Loucy (cell line): ENCODE results near the gene SLC4A1.

Experiments
- CTCF ChIP-seq: fragments of 200-600 bp; sonication (generic); conservative IDR thresholded peaks from 2 replicates; pipeline ENCODE4 v1.5.1; 2014; ENCODE audit warnings: mild to moderate bottlenecking, antibody characterized with exemption, low read length
- EZH2phosphoT487 ChIP-seq: fragments of 200-600 bp; IDR thresholded peaks from 2 replicates; pipeline ENCODE4 v1.6.1; 2018; ENCODE audit warnings: antibody characterized with exemption, mild to moderate bottlenecking, moderate library complexity, borderline replicate concordance

GRCh38 chr17:44210342-44211192 lies 57.4 kb downstream of the SLC4A1 start:
- TF ChIP-seq CTCF: peak; percentile 38
- TF ChIP-seq EZH2phosphoT487: no peak
